DMS114 treated with DMSO at 0.1 percent for 48 hours (cell line): Measurements from ENCODE around the gene PIGR.

ENCODE experiments used
- DNase-seq: peaks from one replicate; lab custom pipeline; 2025; ENCODE audit not compliant: unreplicated experiment; lab: John Stamatoyannopoulos, UW

PIGR gene

DNA sequence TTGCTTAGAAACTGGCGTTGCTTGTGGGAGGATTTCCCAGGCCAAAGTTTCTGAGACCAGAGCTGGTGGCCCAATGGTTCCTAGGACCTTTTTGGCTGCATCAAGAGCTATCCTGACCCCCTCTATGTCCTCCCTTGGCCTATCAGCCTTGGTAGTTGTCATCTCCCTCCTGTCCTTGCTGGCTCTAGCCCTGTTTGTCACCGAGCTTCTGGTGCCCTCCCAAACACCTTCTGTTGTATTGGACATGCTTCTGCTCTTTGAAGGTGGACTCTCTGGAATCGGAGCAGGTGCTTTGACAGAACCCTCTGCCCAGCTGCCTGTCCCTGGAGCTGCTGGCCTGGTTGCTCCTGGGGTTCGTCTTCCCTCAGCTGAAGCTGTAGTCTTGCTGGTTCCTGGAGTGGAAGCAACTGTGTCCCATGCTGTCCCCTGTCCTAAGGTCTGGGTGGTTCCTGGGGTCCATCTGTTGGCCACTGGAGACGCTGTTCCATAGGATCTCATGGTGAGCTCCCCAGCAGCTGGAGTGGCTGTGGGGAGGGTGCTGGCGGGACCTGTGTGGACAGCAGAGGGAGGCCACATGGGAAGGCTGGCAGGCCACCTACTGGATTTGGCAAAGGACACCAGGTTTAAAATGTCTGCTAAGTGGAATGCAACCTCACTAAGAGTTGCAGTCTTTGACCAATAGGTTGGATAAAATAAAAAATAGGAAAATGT lies 14.6 kb upstream of the PIGR start:
- no peak for DNase-seq

DNA sequence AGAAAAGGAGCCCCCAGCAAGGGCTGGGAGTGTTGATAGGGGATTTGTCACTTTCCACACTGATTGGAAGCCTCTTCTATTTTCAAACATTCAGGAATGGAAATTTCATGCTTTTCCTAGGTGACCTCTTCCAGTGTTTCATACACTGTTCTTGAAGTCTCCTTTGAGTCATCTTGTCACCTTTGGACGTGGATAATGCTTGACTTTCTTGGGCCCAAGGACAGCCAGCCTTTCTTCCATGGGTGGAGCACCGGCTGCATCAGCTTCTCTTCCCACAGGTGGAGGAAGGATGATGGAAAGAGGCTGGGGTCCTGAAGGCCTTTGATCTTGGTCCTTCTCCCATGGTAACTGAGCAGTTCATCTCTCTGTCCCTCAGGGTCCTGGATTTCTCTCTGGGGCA lies 11.9 kb upstream of the PIGR start:
- DNase-seq, result no peak

DNA sequence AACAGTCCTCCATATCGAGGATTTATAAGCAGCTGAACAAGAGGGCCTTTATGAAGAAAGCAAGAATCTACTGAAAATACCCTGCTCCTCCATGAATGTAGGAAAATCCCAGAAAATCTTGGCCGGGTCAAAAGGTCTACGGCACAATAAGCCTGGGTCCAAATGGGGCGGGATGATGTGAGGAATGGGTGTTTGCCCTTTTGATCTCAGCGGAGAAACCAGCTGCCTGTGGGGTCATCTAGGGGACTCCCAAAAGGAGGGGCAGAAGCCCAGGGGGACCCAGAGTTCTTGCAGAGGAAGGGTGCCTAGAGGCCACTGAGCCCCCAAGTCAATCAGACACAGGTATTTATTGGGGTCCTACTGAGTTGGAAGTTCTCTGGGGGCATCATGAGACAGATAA lies 11.4 kb upstream of the PIGR start:
- DNase-seq, result no peak

DNA sequence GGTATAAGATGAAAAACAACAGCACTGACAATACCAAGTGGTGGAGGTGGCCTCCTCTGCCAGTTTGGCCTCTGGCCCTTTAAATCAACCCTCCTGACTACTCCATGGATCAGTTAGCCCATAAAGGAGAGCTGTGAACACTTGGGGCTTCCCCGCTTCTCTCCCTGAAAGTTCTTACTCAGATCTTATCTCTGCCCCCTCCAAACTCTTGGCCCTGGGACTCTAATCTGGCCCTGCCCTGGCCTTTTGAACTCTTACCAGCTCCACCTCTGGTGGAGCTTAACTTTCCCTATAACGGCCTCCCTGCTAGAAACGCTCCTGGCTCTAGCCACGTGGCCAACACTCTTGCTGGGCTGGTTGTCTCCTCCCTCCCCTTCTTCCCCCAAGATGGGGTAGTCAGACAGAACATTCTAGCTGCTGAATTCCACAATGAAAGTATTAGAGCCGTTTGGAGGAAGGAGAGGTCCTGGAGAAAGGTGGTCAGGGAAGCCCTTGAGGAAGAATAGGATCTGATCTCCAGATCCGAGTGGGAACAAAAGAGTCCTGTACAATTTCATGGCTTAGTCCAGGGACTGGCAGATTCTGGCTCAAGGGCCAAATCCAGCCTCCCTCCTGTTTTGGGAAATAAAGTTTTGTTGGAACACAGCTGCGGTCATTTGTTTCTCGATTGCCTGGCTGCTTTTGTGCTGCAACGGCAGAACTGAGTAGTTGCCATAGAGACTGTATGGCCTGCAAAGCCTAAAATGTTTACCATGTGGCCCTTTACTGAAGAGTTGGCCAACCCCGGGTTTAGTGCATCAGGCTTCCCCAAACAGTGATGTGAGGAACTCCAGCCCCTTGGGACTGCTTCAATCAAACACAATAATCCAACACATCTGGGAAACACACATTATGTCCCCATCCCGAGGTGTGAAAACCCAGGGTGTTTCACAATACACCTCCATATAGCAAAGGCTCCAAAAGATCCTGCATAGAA lies 9.5 kb upstream of the PIGR start:
- no peak for DNase-seq

DNA sequence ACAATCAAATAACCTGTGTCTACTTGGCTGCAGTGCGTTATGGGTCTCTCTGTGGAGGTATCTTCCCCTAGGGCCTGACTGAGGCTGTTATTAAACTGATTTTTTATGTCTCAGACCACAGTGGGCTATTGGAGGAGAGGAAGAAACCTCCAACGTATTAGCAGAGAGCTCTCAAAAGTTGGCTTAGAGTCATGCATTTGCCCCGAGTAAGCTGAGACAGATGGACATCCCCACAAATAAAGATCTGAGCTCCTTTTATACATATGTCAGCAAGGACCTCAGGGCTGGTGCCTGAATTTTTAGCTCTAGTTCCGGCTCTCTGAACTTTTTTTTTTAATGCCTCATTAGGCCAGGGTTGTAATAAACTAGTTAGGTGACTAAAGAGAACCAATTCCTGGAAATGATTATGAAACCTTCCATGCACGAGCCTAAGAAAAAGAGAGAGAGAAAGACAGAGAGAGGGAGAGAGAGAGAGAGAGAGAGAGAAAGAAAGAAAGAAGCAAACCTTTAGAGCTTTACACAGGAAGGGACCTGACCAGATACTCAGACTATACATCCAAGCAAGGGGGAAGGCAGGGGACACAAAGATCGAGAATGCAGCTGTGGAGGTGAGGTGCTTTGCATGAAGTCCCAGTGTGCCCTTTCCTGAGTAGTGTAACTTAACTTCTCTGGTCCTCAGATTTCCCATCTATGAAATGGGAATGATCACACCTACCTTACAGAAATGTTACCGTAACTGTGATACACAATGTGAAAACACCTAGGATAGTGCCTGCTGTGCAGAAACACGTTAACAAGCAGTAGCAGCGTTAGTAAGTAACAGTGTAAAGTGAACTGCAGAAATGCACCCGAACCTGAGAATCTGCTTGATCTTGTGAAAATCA lies 8.4 kb upstream of the PIGR start:
- DNase-seq, result no peak

DNA sequence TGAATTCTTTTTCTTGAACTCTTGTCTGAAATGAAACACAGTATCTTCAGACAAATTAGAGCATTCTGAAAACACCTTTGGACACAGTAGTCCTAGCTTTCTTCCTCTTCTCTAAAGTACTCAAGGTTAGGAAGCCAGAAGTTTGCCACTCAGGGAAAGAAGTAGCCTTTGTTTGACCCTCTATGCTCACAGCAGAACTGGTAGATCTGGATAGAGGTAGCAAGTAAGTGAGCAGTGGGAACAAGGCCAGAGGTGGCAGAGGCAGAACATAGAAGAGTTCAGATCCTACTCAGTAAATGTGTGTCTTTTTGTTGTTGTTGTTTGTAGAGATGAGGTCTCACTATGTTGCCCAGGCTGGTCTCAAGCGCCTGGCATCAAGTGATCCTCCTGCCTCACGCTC lies 7.4 kb upstream of the PIGR start:
- DNase-seq, result no peak

DNA sequence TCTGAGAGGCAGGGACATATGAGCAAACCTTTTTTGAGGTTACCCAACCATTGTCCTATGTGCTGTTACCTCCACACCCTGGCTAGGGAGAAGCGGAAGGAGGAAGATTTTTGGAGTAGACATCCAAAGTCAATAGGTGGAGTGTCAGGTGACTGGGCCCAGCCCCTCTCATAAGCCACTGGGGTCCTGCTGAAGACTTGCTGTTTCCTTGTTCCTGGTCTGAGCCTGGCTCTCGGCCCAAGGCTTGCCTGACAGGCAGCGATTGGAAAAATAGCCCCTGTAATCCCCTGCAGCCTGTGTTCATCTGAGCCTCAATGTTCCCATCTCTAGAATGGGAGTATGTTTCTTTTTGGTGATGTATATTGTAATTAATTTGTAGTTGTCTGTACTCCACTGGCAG lies 6.9 kb upstream of the PIGR start:
- no peak for DNase-seq

DNA sequence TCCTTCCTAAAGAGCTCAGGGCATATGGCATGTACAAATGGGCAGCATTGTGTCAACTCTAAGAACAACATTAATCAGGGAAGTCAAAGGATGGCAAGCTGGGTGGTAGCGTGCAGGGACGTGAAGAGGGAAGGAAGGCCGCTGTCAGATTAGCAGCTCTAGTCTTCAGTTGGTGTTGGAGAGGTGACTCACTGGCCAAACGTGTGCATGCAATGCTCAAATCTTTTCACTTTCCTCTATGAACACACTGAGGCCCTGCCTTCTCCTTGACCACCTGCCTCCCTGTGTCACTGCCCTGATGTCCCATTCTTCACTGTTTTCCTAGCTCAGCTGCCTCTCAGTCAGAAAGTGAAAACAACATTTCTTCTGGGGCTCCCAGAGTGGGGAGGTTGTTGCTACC lies 5.9 kb upstream of the PIGR start:
- DNase-seq, result no peak

DNA sequence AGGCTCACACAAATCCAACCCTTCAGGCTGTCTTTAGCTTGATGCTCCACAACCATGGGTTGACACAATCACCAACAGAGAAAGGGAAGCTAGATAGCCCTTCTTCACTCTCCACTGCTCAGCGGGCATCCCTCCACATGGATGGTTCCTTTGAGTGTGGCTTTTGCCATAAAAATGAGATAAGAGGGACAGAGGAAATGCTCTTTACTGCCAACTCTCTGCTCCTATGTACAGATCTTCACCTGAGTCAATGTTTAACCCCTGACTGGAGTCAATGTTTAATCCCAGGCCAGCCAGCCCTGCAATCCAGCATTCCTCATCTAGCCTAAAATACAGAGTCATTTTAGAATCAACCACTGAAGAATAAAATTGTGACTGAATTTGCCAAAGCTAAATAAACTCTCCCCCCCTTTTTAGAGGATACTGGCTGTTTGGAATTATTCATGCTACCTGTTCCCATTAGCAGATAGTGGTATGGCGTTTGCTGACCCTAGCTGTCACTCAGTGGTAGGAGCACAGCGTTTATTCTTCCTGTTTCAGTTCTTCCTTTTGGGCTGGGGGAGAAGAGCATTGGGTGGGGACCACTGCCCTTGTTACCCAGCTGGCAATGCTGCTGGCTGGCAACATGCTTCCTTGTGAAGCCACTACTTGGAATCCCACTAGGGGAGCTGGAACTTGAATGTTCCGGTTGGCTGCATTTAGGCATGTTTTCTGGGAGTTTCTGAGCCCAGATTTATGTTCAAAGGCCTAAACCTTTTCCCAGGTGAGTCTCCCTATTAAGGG lies 5.2 kb upstream of the PIGR start:
- no peak for DNase-seq

DNA sequence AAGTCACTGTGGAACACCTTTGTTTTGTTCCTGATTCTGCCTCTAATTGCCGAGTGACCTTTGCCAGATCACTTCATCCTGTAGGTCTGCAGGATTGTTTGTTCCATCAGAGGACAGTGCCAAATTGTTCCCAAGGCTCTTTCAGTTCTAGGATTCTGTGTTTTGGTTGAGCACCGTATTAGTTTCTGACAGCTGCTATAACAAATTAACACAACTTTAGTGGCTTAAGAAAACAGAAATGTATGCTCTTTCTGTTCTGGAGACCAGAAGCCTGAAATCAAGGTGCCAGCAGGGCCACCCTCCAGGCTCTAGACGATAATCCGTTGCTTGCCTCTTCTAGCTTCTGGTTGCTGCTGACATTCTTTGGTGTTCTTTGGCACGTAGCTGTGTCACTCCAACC lies 3.4 kb upstream of the PIGR start:
- no peak for DNase-seq

DNA sequence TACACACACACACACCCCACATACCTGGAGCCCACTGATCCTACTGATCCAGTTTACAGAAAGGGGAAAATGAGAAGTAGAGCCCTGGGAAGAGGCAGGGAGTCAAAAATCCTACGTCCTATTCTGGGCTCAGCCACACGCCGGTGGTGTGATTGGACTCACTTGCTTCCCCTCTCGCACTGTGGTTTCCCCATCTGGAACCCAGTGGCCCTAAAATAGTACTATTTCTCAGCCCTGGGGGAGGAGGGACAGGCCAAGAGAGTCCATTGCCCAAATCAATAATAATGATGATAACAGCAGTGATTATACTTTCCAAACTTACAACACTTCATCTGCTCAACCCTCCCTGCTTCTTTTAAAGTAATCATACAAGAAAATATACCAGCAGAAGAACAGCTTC lies 2.9 kb upstream of the PIGR start:
- DNase-seq, result no peak

DNA sequence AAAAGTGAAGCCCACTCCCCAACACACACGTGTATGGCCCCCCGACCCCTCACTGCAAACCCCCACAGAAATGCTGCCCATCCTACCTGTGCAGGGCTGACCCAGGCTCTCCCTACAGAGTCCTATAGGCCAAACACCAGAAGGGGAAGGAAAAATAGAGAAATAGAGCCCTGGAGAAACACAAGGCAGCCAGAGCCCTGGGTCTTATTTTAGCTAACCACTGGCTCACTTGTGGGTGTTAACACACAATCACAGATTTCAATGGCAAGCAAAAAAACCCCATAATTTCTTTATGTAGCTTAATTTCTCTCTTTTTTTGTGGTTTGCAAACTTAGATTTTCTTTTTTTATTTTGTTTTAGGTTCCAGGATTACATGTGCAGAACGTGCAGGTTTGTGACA lies 989 bp upstream of the PIGR start:
- DNase-seq, result no peak

DNA sequence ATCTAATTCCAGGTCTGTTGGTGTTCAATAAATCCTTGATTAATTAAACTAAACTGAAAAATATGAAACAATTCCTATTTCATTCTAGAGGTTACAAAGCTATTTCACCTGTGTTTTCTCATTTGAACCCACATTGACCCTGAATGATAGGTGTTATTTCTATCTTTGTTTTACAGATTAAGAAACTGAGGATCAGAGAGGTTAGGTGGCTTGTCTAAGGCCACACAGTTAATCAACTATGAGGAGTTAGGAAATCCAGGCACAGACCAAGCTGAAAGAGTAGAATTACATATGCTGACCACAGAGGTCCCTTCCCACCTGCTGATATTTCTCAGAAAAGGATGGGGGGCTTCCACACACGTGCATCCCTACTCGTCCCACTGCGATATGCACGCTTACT lies 487 bp downstream of the PIGR start:
- no peak for DNase-seq

DNA sequence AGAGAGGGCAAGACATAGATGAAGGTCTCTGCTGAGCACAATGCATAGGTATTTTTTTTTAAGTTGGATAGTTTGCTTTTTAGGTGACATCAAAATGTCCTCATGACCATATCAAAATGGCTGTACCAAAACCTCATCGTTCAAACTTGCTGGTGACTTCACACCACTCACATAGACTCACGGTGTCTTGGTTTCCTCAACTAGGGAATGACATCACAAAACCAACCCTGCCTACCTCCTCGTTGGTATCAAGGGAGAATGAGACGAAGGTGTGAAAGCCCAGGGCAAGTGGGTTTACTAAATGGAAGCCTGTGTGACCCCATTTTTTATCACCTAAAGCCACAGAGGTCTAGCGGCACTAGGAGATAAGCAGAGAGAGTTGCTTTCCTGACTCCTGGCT lies 1.6 kb downstream of the PIGR start:
- no peak for DNase-seq

DNA sequence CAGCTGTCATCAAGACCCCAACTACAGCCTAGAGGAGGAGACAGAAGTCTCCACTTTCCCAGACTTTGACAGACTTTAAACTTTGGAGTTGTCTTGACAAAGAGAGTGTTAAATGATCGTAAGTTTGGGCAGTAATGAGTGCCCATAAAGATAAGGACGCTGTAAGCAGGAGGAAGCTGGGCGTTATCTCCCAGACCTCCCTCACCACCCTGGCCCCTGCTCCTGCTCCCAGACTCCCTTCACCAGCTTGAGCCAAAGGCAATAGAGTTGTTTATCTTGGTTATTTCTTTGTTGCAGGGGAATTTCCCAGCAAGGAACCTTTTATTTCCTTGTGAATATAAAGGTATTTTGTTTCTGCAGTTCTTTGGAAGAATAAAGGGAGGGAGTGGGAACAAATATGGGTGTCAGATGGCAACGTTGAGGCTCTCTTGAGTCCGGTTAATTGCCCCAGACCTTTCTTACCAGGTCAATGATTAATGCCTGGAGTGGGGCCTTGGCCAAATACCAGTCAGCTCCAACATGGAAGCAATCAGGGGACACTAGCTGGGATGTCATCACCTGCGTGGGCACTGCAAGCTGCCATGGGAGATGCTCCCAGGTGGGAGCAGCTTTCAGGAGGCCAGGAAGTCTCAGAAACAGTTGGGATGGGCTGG lies 4.4 kb downstream of the PIGR start:
- no peak for DNase-seq

DNA sequence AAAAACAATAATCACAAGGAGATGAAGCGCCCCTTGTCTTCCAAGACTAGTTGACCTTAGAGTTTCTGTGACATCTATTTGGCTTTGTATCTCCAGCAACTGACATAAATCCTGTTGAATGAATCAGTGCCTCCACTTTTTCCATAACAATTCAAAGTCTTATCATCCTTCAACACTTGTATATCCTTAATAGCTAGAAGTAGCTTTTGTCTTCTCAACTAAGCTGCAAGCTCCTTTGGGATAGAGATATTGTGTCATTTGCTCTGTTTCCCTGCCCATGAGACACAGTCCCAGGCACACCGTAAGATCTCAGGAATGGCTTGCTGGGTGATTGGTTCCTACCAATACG lies 5.7 kb downstream of the PIGR start:
- DNase-seq, result no peak

DNA sequence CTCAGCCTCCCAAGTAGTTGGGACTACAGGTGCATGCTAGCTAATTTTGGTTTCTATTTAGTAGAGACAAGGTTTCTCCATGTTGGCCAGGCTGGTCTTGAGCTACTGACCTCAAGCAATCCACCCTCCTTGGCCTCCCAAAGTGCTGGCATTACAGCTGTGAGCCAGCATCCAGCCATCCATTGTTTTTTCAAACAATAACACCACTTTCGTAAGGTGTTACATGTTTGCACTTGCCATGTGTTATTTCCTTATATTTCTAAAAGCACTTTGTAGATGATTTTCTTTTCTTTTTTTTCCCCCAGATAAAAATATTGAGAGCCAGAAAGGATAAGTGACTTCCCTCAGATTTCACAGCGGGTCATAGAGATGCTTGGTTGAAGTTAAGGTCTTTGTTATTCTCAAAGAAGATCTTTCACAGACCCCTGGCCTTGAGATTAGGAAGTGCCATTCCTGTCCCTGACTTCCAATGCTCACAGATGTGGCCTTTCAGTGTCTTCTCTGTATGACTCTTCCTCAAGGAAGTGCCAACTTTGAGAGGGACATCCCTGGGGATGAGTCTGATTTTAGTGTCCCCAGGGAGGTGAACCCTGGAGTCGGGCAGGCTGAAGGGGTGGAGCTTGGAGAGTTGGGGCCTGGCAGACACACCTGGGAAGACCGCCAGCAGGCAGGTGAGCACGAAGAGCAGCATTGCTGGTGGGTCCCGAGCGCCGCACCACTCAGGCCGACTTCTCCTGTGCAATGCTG lies 6.3 kb downstream of the PIGR start:
- no peak for DNase-seq

DNA sequence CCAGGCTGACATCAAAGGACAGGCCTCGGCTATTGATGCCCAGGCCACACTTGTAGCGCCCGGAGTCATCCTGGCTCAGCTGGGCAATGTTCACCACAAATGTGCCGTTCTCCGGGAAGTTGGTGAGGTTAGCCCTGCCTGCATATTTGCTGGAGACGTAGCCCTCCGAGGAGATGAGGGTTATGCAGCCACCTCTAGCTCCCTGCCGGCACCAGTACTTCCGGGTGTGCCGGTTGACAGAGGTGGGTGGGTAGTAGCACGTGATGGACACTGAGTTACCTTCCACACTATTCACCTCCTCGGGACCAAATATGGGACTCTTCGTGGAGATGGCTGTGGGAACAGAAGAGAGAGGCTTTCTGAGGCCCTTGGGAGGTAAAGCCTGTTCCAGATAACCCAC lies 7.1 kb downstream of the PIGR start:
- no peak for DNase-seq

DNA sequence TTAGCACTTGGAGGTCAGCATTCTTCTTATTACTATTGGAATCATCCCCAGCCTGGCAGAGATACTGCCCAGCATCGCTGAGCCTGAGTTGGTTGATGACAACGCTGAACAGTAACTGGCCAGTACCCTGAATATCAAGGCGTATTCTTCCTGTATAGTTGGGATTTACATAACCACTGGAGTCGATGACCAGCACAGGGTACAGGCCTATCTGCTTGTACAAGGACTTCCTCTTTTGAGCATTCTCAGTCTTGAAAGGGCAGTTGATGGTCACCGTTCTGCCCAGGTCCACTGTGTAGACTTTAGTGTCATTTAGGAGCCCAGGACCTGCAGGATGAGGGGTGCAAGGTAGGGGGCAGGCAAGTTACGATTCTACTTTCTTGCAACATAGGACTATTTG lies 8.8 kb downstream of the PIGR start:
- DNase-seq, result no peak
